H9 (cell line): Measurements from ENCODE around the gene CTNNBL1. TPM values are rescaled to one million over a fixed set of nuclear protein-coding genes. Genes with fewer than 3 reads are reported as not detected.

ENCODE experiments used
- DNase-seq: peaks from one replicate; pipeline ENCODE4 v3.0.0-alpha.2; 2017
- H2AFZ ChIP-seq: one replicate; pipeline ENCODE4 v1.6.1; 2013; ENCODE audit warnings: mild to moderate bottlenecking, low read length, control low read depth, moderate library complexity
- H2AK5ac ChIP-seq: 2 replicates; pipeline ENCODE4 v1.6.1; 2013; ENCODE audit warnings: low read length, control low read depth, mixed read lengths; ENCODE audit not compliant: insufficient read length
- H2BK120ac ChIP-seq: one replicate; pipeline ENCODE4 v1.6.1; 2013; ENCODE audit warnings: low read depth, mild to moderate bottlenecking, low read length, control low read depth, inconsistent platforms; ENCODE audit not compliant: poor library complexity, severe bottlenecking
- H2BK12ac ChIP-seq: 2 replicates; pipeline ENCODE4 v1.6.1; 2013; ENCODE audit warnings: low read length, control low read depth, mixed read lengths, low read depth; ENCODE audit not compliant: insufficient read length
- H2BK15ac ChIP-seq: 2 replicates; pipeline ENCODE4 v1.6.1; 2013; ENCODE audit warnings: low read depth, low read length, control low read depth
- H2BK20ac ChIP-seq: one replicate; pipeline ENCODE4 v1.6.1; 2013; ENCODE audit warnings: low read depth, mild to moderate bottlenecking, low read length, control low read depth, inconsistent platforms; ENCODE audit not compliant: poor library complexity, severe bottlenecking
- H2BK5ac ChIP-seq: 2 replicates; pipeline ENCODE4 v1.6.1; 2013; ENCODE audit warnings: low read length, control low read depth, mixed read lengths; ENCODE audit not compliant: insufficient read length
- H3K14ac ChIP-seq: 2 replicates; pipeline ENCODE4 v1.6.1; 2013; ENCODE audit warnings: low read length, control low read depth; ENCODE audit not compliant: insufficient read depth
- H3K18ac ChIP-seq: 2 replicates; pipeline ENCODE4 v1.6.1; 2013; ENCODE audit warnings: low read depth, mild to moderate bottlenecking, mixed read lengths, low read length, control low read depth; ENCODE audit not compliant: insufficient read length
- H3K23ac ChIP-seq: 2 replicates; pipeline ENCODE4 v1.6.1; 2013; ENCODE audit warnings: low read length, control low read depth, mixed read lengths, low read depth; ENCODE audit not compliant: insufficient read length
- H3K23me2 ChIP-seq: 2 replicates; pipeline ENCODE4 v1.6.1; 2013; ENCODE audit warnings: low read depth, mild to moderate bottlenecking, mixed read lengths, low read length, control low read depth; ENCODE audit not compliant: insufficient read length, poor library complexity, severe bottlenecking
- H3K27ac ChIP-seq: 2 replicates; pipeline ENCODE4 v1.5.1; 2013; ENCODE audit warnings: low read length, control low read depth, mixed read lengths, low read depth; ENCODE audit not compliant: insufficient read length
- H3K27me3 ChIP-seq: 2 replicates; pipeline ENCODE4 v1.6.1; 2013; ENCODE audit warnings: low read length, control low read depth, inconsistent platforms; ENCODE audit not compliant: insufficient read depth
- H3K4ac ChIP-seq: 2 replicates; pipeline ENCODE4 v1.6.1; 2013; ENCODE audit warnings: low read depth, mild to moderate bottlenecking, control low read depth, inconsistent platforms, low read length, moderate library complexity
- H3K4me1 ChIP-seq: 2 replicates; pipeline ENCODE4 v1.6.1; 2013; ENCODE audit warnings: low read length, control low read depth, inconsistent platforms; ENCODE audit not compliant: insufficient read depth
- H3K4me2 ChIP-seq: 2 replicates; pipeline ENCODE4 v1.6.1; 2013; ENCODE audit warnings: low read length, control low read depth, mixed read lengths; ENCODE audit not compliant: insufficient read length, insufficient read depth
- H3K56ac ChIP-seq: 2 replicates; pipeline ENCODE4 v1.6.1; 2013; ENCODE audit warnings: low read depth, mild to moderate bottlenecking, mixed read lengths, low read length, control low read depth; ENCODE audit not compliant: insufficient read length
- H3K79me1 ChIP-seq: 2 replicates; pipeline ENCODE4 v1.6.1; 2013; ENCODE audit warnings: low read depth, mild to moderate bottlenecking, moderate library complexity, low read length, control low read depth, inconsistent platforms; ENCODE audit not compliant: insufficient read depth, poor library complexity, severe bottlenecking
- H3K79me2 ChIP-seq: 2 replicates; pipeline ENCODE4 v1.6.1; 2013; ENCODE audit warnings: low read length, control low read depth, inconsistent platforms; ENCODE audit not compliant: insufficient read depth
- H3K9ac ChIP-seq: 2 replicates; pipeline ENCODE4 v1.6.1; 2013; ENCODE audit warnings: low read length, control low read depth, mixed read lengths; ENCODE audit not compliant: insufficient read length; ENCODE audit errors: extremely low read depth
- H3K9me3 ChIP-seq: one replicate; pipeline ENCODE4 v1.6.1; 2013; ENCODE audit warnings: low read depth, low read length, inconsistent platforms; ENCODE audit not compliant: control insufficient read depth
- H3T11ph ChIP-seq: one replicate; pipeline ENCODE4 v1.6.1; 2013; ENCODE audit warnings: mild to moderate bottlenecking, low read length, control low read depth, inconsistent platforms
- H4K20me1 ChIP-seq: one replicate; pipeline ENCODE4 v1.6.1; 2013; ENCODE audit not compliant: control insufficient read depth, insufficient read length, insufficient read depth
- H4K5ac ChIP-seq: 2 replicates; pipeline ENCODE4 v1.6.1; 2013; ENCODE audit warnings: low read depth, mild to moderate bottlenecking, mixed read lengths, low read length, control low read depth; ENCODE audit not compliant: insufficient read length
- H4K8ac ChIP-seq: replicated peaks from 2 replicates; pipeline ENCODE4 v1.6.1; 2013; ENCODE audit warnings: low read length, control low read depth, mixed read lengths, low read depth; ENCODE audit not compliant: insufficient read length
- H4K91ac ChIP-seq: 2 replicates; pipeline ENCODE4 v1.6.1; 2013; ENCODE audit warnings: low read depth, mild to moderate bottlenecking, moderate library complexity, mixed read lengths, low read length, control low read depth; ENCODE audit not compliant: insufficient read length
- H3K27ac Mint-ChIP-seq, 3 experiments: 2 replicates in 2 of 3; 3 replicates in 1 of 3; pipeline ENCODE4 v1.8.0; 2020 to 2021; ENCODE audit warnings: mixed read lengths in 3 of 3, mild to moderate bottlenecking in 1 of 3, moderate library complexity in 1 of 3
- H3K27me3 Mint-ChIP-seq: 2 replicates; pipeline ENCODE4 v1.8.0; 2021; ENCODE audit warnings: low read depth, mild to moderate bottlenecking, moderate library complexity, mixed read lengths
- H3K36me3 Mint-ChIP-seq, 3 experiments: 2 replicates in 2 of 3; 3 replicates in 1 of 3; pipeline ENCODE4 v1.8.0; 2020 to 2021; ENCODE audit warnings: low read depth in 3 of 3, mixed read lengths in 3 of 3; ENCODE audit not compliant: insufficient read depth in 1 of 3
- H3K4me1 Mint-ChIP-seq, 2 experiments: 2 replicates each; pipeline ENCODE4 v1.8.0; 2020; ENCODE audit warnings: mixed read lengths in 2 of 2
- H3K4me3 Mint-ChIP-seq, 2 experiments: 2 replicates in 1 of 2; 3 replicates in 1 of 2; pipeline ENCODE4 v1.8.0; 2020 to 2021; ENCODE audit warnings: mild to moderate bottlenecking in 2 of 2, mixed read lengths in 2 of 2, moderate library complexity in 1 of 2
- H3K9me3 Mint-ChIP-seq, 2 experiments: 2 replicates in 1 of 2; 3 replicates in 1 of 2; pipeline ENCODE4 v1.8.0; 2020; ENCODE audit warnings: mild to moderate bottlenecking in 2 of 2, mixed read lengths in 2 of 2, moderate library complexity in 1 of 2
- total RNA-seq: library from RNA; stranded (reverse); gene quantifications from 2 replicates; pipeline ENCODE4 v1.2.1, GENCODE V29; 2021
- TF ChIP-seq, protein P1 (sequence below): fragments of 200-600 bp; sonication (generic); conservative IDR thresholded peaks from 3 replicates; pipeline ENCODE4 v1.8.0; 2021; ENCODE audit warnings: antibody characterized with exemption, mild to moderate bottlenecking

Gene CTNNBL1
- total RNA-seq, 1 experiment from 2014 or later = 67.2 TPM

DNA sequence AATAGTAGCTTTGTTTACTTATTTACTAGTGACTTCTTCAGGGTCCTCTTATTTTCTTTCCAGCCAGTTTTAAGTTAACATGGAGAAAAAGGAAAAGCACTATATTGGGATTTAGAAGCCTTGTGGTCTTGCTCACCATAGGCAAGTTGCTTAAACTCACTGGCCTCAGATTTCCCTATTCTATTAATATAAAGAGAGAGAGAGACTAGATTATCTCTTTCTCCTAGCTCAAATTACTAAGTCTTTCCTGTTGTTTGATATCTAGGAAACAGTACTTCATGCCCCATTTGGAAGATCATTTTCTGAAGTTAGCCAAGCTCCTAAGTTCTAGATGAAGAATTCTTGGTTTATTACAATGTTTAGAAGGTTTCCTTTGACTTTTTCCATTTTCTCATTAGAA lies 32.5 kb downstream of the CTNNBL1 start:
- no peak overlapping the region for H2BK120ac ChIP-seq
- Mint-ChIP-seq H3K4me1 (peaks cover 41 to 49% of the 10 kb centered on the region in 2 experiments), H3K9me3 (no peaks in the 10 kb centered on the region), H3K4me3 (no peak overlapping the region), H3K27ac (peak overlapping the region in 2 of 3 experiments; percentile 13 to 15; a peak in 2 of 7 replicates), H3K36me3 (peaks cover 0 to 1% (median 0%) of the 10 kb centered on the region in 3 experiments; a peak in 3 of 7 replicates), H3K27me3 (no peaks in the 10 kb centered on the region)
- H2BK12ac ChIP-seq = no peak overlapping the region
- no peak overlapping the region for H3K27ac ChIP-seq
- no peaks in the 10 kb centered on the region for H3K27me3 ChIP-seq
- peaks cover 2% of the 10 kb centered on the region for H3K79me1 ChIP-seq
- H4K8ac ChIP-seq = no peak overlapping the region
- no peak overlapping the region for H3K56ac ChIP-seq
- no peak overlapping the region for H3K18ac ChIP-seq
- H3K23me2 ChIP-seq = no peaks in the 10 kb centered on the region
- H3T11ph ChIP-seq = no peak overlapping the region
- H3K4me2 ChIP-seq = no peak overlapping the region
- H2BK5ac ChIP-seq = no peak overlapping the region
- no peak for DNase-seq
- no peak overlapping the region for H2BK15ac ChIP-seq
- no peak overlapping the region for H3K4ac ChIP-seq
- H3K79me2 ChIP-seq = no peaks in the 10 kb centered on the region
- no peak overlapping the region for H2AK5ac ChIP-seq
- H2BK20ac ChIP-seq = no peak overlapping the region
- no peak overlapping the region for H4K5ac ChIP-seq
- no peaks in the 10 kb centered on the region for H4K20me1 ChIP-seq
- no peak overlapping the region for H4K91ac ChIP-seq
- TF ChIP-seq, protein P1, sequence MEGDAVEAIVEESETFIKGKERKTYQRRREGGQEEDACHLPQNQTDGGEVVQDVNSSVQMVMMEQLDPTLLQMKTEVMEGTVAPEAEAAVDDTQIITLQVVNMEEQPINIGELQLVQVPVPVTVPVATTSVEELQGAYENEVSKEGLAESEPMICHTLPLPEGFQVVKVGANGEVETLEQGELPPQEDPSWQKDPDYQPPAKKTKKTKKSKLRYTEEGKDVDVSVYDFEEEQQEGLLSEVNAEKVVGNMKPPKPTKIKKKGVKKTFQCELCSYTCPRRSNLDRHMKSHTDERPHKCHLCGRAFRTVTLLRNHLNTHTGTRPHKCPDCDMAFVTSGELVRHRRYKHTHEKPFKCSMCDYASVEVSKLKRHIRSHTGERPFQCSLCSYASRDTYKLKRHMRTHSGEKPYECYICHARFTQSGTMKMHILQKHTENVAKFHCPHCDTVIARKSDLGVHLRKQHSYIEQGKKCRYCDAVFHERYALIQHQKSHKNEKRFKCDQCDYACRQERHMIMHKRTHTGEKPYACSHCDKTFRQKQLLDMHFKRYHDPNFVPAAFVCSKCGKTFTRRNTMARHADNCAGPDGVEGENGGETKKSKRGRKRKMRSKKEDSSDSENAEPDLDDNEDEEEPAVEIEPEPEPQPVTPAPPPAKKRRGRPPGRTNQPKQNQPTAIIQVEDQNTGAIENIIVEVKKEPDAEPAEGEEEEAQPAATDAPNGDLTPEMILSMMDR = no peak
- peaks cover 4% of the 10 kb centered on the region; the same call in 1 of the 2 replicates for H3K4me1 ChIP-seq
- no peak overlapping the region for H3K23ac ChIP-seq
- no peaks in the 10 kb centered on the region for H3K9me3 ChIP-seq
- H3K14ac ChIP-seq = no peak overlapping the region
- H3K9ac ChIP-seq = no peak overlapping the region
- no peak overlapping the region for H2AFZ ChIP-seq
